Neural progenitor cell (in vitro differentiated cells): Measurements from ENCODE around the gene FN3K. TPM values are rescaled to one million over a fixed set of nuclear protein-coding genes. Genes with fewer than 3 reads are reported as not detected.
A peak's percentile ranks its signal among the peaks of the same experiment; 100 is the strongest.

Experiments used
- DNase-seq: peaks from one replicate; pipeline ENCODE4 v3.0.0-alpha.2; 2016; ENCODE audit warnings: low spot score
- H2AFZ ChIP-seq: fragments of 200-600 bp; sonication (generic); replicated peaks from 2 replicates; pipeline ENCODE4 v1.6.1; 2016; ENCODE audit warnings: antibody characterized with exemption
- H3F3A ChIP-seq: fragments of 200-600 bp; sonication (generic); 2 replicates; pipeline ENCODE4 v1.6.1; 2016; ENCODE audit warnings: antibody characterized with exemption, low read depth
- H3K27ac ChIP-seq: fragments of 200-600 bp; sonication (generic); 2 replicates; pipeline ENCODE4 v1.5.1; 2016; ENCODE audit warnings: mild to moderate bottlenecking
- H3K27me3 ChIP-seq: fragments of 200-600 bp; sonication (generic); 2 replicates; pipeline ENCODE4 v1.6.1; 2016; ENCODE audit warnings: mild to moderate bottlenecking, moderate library complexity
- H3K36me3 ChIP-seq: fragments of 200-600 bp; sonication (generic); 2 replicates; pipeline ENCODE4 v1.5.1; 2016
- H3K4me1 ChIP-seq: fragments of 200-600 bp; sonication (generic); 2 replicates; pipeline ENCODE4 v1.6.1; 2016; ENCODE audit warnings: mixed run types
- H3K4me2 ChIP-seq: fragments of 200-600 bp; sonication (generic); 2 replicates; pipeline ENCODE4 v1.6.1; 2016
- H3K4me3 ChIP-seq: fragments of 200-600 bp; sonication (generic); 2 replicates; pipeline ENCODE4 v1.5.1; 2016
- H3K79me2 ChIP-seq: fragments of 200-600 bp; sonication (generic); 2 replicates; pipeline ENCODE4 v1.6.1; 2016; ENCODE audit warnings: low read depth
- H3K9ac ChIP-seq: fragments of 200-600 bp; sonication (generic); 2 replicates; pipeline ENCODE4 v1.6.1; 2016
- H3K9me3 ChIP-seq: fragments of 200-600 bp; sonication (generic); 2 replicates; pipeline ENCODE4 v1.5.1; 2016; ENCODE audit warnings: low read depth
- H4K20me1 ChIP-seq: fragments of 200-600 bp; sonication (generic); 2 replicates; pipeline ENCODE4 v1.6.1; 2016; ENCODE audit warnings: low read depth
- H3K27ac Mint-ChIP-seq: 3 replicates; pipeline ENCODE4 v1.8.0; 2021; ENCODE audit warnings: mixed read lengths
- H3K27me3 Mint-ChIP-seq: 2 replicates; pipeline ENCODE4 v1.8.0; 2022; ENCODE audit warnings: low read depth, mild to moderate bottlenecking, inconsistent platforms, moderate library complexity, mixed read lengths; ENCODE audit not compliant: insufficient read depth
- H3K36me3 Mint-ChIP-seq: 3 replicates; pipeline ENCODE4 v1.8.0; 2021; ENCODE audit warnings: mixed read lengths
- H3K4me1 Mint-ChIP-seq: 3 replicates; pipeline ENCODE4 v1.8.0; 2021; ENCODE audit warnings: mixed read lengths
- H3K4me3 Mint-ChIP-seq: 3 replicates; pipeline ENCODE4 v1.8.0; 2021; ENCODE audit warnings: mild to moderate bottlenecking, moderate library complexity, mixed read lengths
- H3K9me3 Mint-ChIP-seq: 3 replicates; pipeline ENCODE4 v1.8.0; 2020; ENCODE audit warnings: mixed read lengths
- EZH2 ChIP-seq: fragments of 200-600 bp; sonication (generic); IDR thresholded peaks from 2 replicates; pipeline ENCODE4 v1.6.1; 2017; ENCODE audit warnings: antibody characterized with exemption, mild to moderate bottlenecking, moderate library complexity
- EZH2phosphoT487 ChIP-seq: fragments of 200-600 bp; sonication (generic); IDR thresholded peaks from 2 replicates; pipeline ENCODE4 v1.6.1; 2017; ENCODE audit warnings: antibody characterized with exemption
- total RNA-seq: library from RNA; depleted of rRNA; stranded (reverse); fragments of >200 nt; gene quantifications from 2 replicates; pipeline ENCODE4 v1.2.3, GENCODE V29; 2015; ENCODE audit warnings: low replicate concordance
- TF ChIP-seq, protein P1 (sequence below): fragments of 200-600 bp; sonication (generic); IDR thresholded peaks from 2 replicates; pipeline ENCODE4 v1.5.1; 2017; ENCODE audit warnings: antibody characterized with exemption, mild to moderate bottlenecking

Gene FN3K
- total RNA-seq, 1 donor from 2014 or later: 3.3 TPM

DNA sequence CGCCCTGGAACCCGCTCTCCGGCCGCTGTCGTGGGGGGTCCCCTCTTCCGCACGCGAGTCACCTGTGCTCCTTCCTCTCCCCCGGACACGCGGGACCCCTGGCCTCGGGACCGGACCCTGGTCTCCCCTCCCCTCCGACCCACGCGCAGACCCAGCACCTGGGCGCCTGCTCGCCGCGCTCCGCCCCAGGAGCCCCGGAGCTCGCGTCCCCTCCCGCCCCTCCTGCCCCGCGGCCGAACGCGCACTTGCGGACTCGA lies 37.7 kb upstream of the FN3K start:
- Histone ChIP-seq H3F3A (peaks cover 6% of the 10 kb centered on the region), H4K20me1 (peaks cover 8% of the 10 kb centered on the region), H2AFZ (no peak overlapping the region), H3K9ac (no peak overlapping the region), H3K79me2 (no peaks in the 10 kb centered on the region), H3K4me2 (peak overlapping the region; percentile 99), H3K4me1 (peaks cover 4% of the 10 kb centered on the region), H3K4me3 (peak overlapping the region; percentile 77), H3K27ac (no peak overlapping the region), H3K36me3 (no peaks in the 10 kb centered on the region), H3K27me3 (peaks cover 58% of the 10 kb centered on the region), H3K9me3 (no peaks in the 10 kb centered on the region)
- peak; percentile 74 for TF ChIP-seq EZH2phosphoT487
- TF ChIP-seq EZH2: peak; percentile 88
- TF ChIP-seq, protein P1, sequence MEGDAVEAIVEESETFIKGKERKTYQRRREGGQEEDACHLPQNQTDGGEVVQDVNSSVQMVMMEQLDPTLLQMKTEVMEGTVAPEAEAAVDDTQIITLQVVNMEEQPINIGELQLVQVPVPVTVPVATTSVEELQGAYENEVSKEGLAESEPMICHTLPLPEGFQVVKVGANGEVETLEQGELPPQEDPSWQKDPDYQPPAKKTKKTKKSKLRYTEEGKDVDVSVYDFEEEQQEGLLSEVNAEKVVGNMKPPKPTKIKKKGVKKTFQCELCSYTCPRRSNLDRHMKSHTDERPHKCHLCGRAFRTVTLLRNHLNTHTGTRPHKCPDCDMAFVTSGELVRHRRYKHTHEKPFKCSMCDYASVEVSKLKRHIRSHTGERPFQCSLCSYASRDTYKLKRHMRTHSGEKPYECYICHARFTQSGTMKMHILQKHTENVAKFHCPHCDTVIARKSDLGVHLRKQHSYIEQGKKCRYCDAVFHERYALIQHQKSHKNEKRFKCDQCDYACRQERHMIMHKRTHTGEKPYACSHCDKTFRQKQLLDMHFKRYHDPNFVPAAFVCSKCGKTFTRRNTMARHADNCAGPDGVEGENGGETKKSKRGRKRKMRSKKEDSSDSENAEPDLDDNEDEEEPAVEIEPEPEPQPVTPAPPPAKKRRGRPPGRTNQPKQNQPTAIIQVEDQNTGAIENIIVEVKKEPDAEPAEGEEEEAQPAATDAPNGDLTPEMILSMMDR: no peak
- peaks cover 24% of the 10 kb centered on the region for H3K9me3 Mint-ChIP-seq
- peak overlapping the region; percentile 77 for H3K4me3 Mint-ChIP-seq
- H3K4me1 Mint-ChIP-seq: peaks cover 9% of the 10 kb centered on the region
- H3K36me3 Mint-ChIP-seq: peaks cover 10% of the 10 kb centered on the region
- H3K27me3 Mint-ChIP-seq: peaks cover 33% of the 10 kb centered on the region
- H3K27ac Mint-ChIP-seq: no peak overlapping the region
- DNase-seq: no peak

DNA sequence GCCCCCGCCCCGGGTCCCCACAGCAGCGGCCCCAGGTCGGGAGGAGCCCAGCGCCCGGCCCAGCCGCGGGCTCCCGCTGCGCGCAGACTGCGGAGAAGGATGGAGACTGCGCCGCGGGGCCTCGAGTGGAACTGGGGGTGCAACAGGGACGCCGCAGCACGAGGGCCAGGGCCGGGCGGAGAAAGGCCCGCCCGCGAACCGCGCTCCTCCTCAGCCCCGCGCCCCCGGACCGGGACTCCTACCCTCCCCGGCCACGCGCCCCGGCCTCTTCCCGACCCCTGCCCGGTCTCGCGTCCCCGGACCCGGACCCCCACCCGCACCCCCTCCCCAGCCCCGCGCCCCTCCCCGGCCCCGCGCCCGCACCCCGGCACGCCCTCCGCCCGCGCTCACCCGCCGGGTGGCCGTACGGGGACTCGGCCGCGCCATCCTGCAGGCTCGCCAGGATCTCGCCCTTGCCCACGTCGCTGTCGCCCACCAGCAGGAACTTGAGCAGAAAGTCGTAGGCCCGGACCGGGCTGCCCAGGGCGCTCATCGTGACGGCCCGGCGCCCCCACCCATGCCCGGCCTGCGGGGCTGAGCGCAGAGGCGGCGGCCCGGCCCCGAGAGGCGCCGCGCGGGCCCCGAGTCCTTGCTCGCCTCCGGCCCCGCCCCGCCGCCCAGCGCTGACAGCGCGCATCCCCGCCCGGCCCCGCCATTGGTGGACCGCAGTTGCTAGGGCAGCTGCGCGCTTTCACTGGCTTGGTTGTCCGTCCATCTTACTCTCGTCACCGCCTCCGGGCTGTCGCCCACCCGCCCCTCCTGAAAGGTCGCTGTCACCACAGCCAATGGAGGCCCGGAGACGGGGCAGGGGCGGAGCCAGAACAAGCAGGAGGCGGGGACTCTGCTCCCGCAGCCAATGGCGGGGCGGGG lies 37.1 kb upstream of the FN3K start, which contains the start of gene RAB40B:
Gene RAB40B (minus strand): TSS at position 634 of the 909 bp plus-strand sequence. CDS start 102 bp downstream, at position 532.
- Histone ChIP-seq H3K79me2 (no peaks in the 10 kb centered on the region), H4K20me1 (peaks cover 8% of the 10 kb centered on the region), H3K36me3 (no peaks in the 10 kb centered on the region), H3K4me3 (peak within 1 kb of the TSS; percentile 77), H3K4me2 (peak within 1 kb of the TSS; percentile 99), H3K27ac (no peak within 1 kb of the TSS), H3K27me3 (peaks cover 58% of the 10 kb centered on the region), H3K9me3 (no peaks in the 10 kb centered on the region), H3K9ac (no peak within 1 kb of the TSS), H2AFZ (peak within 1 kb of the TSS; percentile 96), H3F3A (peaks cover 6% of the 10 kb centered on the region), H3K4me1 (peaks cover 4% of the 10 kb centered on the region)
- no peak within 1 kb of the TSS for H3K27ac Mint-ChIP-seq
- H3K4me1 Mint-ChIP-seq: peaks cover 9% of the 10 kb centered on the region
- peak; percentile 68 for TF ChIP-seq EZH2
- TF ChIP-seq, protein P1: no peak
- DNase-seq: peak; percentile 99
- H3K9me3 Mint-ChIP-seq: peaks cover 22% of the 10 kb centered on the region
- peaks cover 10% of the 10 kb centered on the region for H3K36me3 Mint-ChIP-seq
- H3K4me3 Mint-ChIP-seq: peak within 1 kb of the TSS; percentile 94
- H3K27me3 Mint-ChIP-seq: peaks cover 32% of the 10 kb centered on the region

DNA sequence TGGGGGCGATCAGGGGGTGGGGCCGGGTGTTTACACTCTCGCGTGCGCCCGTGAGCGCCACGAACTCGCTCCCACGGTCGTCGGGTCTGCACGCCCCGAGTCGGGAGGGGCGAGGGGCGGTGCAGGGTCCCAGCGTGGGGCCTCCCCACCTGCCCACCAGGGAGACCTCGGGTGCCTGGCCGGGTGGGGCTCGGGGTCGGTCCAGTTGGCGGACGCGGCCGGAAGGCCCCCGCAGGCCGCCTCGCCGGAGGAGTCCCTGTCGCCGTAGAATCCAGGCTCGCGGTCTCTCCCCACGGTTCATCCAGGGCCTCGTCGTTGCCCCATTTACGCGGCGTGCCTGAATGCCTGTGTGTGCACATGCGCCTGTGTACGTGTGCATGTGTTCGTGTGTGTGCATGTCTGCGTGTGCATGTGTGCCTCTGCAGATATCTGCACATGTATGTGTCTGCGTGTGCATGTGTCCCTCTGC lies 36.4 kb upstream of the FN3K start:
- Histone ChIP-seq H3K27ac (no peak overlapping the region), H3F3A (peaks cover 6% of the 10 kb centered on the region), H3K9me3 (no peaks in the 10 kb centered on the region), H3K4me3 (peak overlapping the region; percentile 73), H3K4me1 (peaks cover 4% of the 10 kb centered on the region), H4K20me1 (peaks cover 8% of the 10 kb centered on the region), H3K79me2 (no peaks in the 10 kb centered on the region), H2AFZ (peak overlapping the region; percentile 96), H3K36me3 (no peaks in the 10 kb centered on the region), H3K27me3 (peaks cover 58% of the 10 kb centered on the region), H3K4me2 (peak overlapping the region; percentile 75), H3K9ac (no peak overlapping the region)
- Mint-ChIP-seq H3K4me3 (peak overlapping the region; percentile 94), H3K4me1 (peaks cover 9% of the 10 kb centered on the region), H3K9me3 (peaks cover 18% of the 10 kb centered on the region), H3K27me3 (peaks cover 30% of the 10 kb centered on the region), H3K27ac (no peak overlapping the region), H3K36me3 (peaks cover 9% of the 10 kb centered on the region)
- DNase-seq: no peak
- TF ChIP-seq EZH2 (no peak), EZH2phosphoT487 (no peak)
- TF ChIP-seq, protein P1: no peak
